ENCODE data around the gene LRRC70. TPM values are rescaled to one million over a fixed set of nuclear protein-coding genes. Genes with fewer than 3 reads are reported as not detected.

LRRC70 gene
- total RNA-seq, 1 donor from 2014 or later: 0.79 TPM

- no peak for DNase-seq (ENCODE audit: low spot score)
- Histone ChIP-seq H3K27ac (no peak overlapping the region), H3F3A (ENCODE audit: low read depth) (no peaks in the 10 kb centered on the region), H3K9me3 (ENCODE audit: low read depth) (no peaks in the 10 kb centered on the region), H3K4me2 (no peak overlapping the region), H4K20me1 (ENCODE audit: low read depth) (no peaks in the 10 kb centered on the region), H3K36me3 (peaks cover 9% of the 10 kb centered on the region), H3K4me1 (no peaks in the 10 kb centered on the region), H3K4me3 (no peak overlapping the region), H3K9ac (no peak overlapping the region), H2AFZ (replicated peaks) (no peak overlapping the region), H3K79me2 (ENCODE audit: low read depth) (no peaks in the 10 kb centered on the region), H3K27me3 (no peaks in the 10 kb centered on the region)
- Mint-ChIP-seq H3K4me1 (no peaks in the 10 kb centered on the region), H3K36me3 (peaks cover 19% of the 10 kb centered on the region), H3K4me3 (no peak overlapping the region), H3K27me3 (ENCODE audit: insufficient read depth, low read depth) (no peaks in the 10 kb centered on the region), H3K27ac (no peak overlapping the region), H3K9me3 (no peaks in the 10 kb centered on the region)
- no peak for TF ChIP-seq EZH2 (IDR thresholded peaks at IDR 0.05)
- TF ChIP-seq EZH2phosphoT487 (IDR thresholded peaks at IDR 0.05): no peak
- TF ChIP-seq, protein P1, sequence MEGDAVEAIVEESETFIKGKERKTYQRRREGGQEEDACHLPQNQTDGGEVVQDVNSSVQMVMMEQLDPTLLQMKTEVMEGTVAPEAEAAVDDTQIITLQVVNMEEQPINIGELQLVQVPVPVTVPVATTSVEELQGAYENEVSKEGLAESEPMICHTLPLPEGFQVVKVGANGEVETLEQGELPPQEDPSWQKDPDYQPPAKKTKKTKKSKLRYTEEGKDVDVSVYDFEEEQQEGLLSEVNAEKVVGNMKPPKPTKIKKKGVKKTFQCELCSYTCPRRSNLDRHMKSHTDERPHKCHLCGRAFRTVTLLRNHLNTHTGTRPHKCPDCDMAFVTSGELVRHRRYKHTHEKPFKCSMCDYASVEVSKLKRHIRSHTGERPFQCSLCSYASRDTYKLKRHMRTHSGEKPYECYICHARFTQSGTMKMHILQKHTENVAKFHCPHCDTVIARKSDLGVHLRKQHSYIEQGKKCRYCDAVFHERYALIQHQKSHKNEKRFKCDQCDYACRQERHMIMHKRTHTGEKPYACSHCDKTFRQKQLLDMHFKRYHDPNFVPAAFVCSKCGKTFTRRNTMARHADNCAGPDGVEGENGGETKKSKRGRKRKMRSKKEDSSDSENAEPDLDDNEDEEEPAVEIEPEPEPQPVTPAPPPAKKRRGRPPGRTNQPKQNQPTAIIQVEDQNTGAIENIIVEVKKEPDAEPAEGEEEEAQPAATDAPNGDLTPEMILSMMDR (IDR thresholded peaks at IDR 0.05): no peak
These were observed 10.9 kb downstream of the LRRC70 start for GRCh38 chr5:62589504-62589903.

DNA sequence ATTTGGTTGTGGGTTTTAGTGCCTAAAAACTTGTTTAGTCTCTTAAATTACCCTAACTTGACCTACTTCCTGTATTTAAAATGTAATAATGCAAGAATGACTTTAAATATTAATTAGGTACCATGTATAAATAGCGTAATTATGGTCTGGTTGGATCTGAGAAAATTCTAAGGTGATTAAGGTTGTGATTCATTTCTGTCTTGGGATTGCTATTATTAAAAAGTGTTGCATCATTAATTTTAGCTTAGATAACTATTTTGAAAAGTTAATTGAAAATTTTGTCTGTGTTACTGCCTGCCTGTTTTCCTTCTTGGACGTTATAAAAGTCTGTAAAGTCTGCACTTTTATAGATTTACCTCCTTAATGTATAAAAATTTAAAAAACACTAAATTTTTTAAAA is 11.8 kb downstream of the LRRC70 start:
- peaks cover 9% of the 10 kb centered on the region for H3K36me3 ChIP-seq
- H3K27ac ChIP-seq: no peak overlapping the region
- H3K4me3 Mint-ChIP-seq: no peak overlapping the region
- H3K27me3 ChIP-seq: no peaks in the 10 kb centered on the region
- no peak overlapping the region for H3K4me3 ChIP-seq
- no peaks in the 10 kb centered on the region for H3K27me3 Mint-ChIP-seq (ENCODE audit: insufficient read depth, low read depth)
- no peak overlapping the region for H3K4me2 ChIP-seq
- no peaks in the 10 kb centered on the region for H3F3A ChIP-seq (ENCODE audit: low read depth)
- H3K27ac Mint-ChIP-seq: no peak overlapping the region
- H3K9me3 ChIP-seq (ENCODE audit: low read depth): no peaks in the 10 kb centered on the region
- TF ChIP-seq EZH2 (IDR thresholded peaks at IDR 0.05) (no peak), EZH2phosphoT487 (IDR thresholded peaks at IDR 0.05) (no peak)
- TF ChIP-seq, protein P1 (IDR thresholded peaks at IDR 0.05): no peak
- no peaks in the 10 kb centered on the region for H3K9me3 Mint-ChIP-seq
- peaks cover 20% of the 10 kb centered on the region for H3K36me3 Mint-ChIP-seq
- H3K4me1 ChIP-seq: no peaks in the 10 kb centered on the region
- DNase-seq (ENCODE audit: low spot score): no peak
- H3K9ac ChIP-seq: no peak overlapping the region
- H3K4me1 Mint-ChIP-seq: no peaks in the 10 kb centered on the region
- H2AFZ ChIP-seq (replicated peaks): no peak overlapping the region
- H3K79me2 ChIP-seq (ENCODE audit: low read depth): no peaks in the 10 kb centered on the region
- no peaks in the 10 kb centered on the region for H4K20me1 ChIP-seq (ENCODE audit: low read depth)

DNA sequence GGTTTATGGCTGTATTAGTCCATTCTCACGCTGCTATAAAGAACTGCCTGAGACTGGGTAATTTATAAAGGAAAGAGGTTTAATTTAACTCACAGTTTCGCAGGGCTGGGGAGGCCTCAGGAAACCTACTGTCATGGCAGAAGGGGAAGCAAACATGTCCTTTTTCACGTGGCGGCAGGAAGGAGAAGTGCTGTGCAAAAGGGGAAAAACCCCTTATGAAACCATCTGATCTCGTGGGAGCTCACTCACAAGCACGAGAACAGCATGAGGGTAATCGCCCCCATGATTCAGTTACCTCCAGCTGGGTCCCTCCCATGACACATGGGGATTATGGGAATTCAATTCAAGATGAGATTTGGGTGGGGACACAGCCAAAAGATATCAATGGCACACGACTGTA is 13.9 kb downstream of the LRRC70 start:
- Histone ChIP-seq H3K27ac (no peak overlapping the region), H3K9me3 (ENCODE audit: low read depth) (no peaks in the 10 kb centered on the region), H3K36me3 (peaks cover 9% of the 10 kb centered on the region), H3K4me3 (no peak overlapping the region), H3K4me2 (no peak overlapping the region), H2AFZ (replicated peaks) (no peak overlapping the region), H3K27me3 (no peaks in the 10 kb centered on the region), H3K9ac (no peak overlapping the region), H3K79me2 (ENCODE audit: low read depth) (no peaks in the 10 kb centered on the region), H4K20me1 (ENCODE audit: low read depth) (no peaks in the 10 kb centered on the region), H3K4me1 (no peaks in the 10 kb centered on the region), H3F3A (ENCODE audit: low read depth) (no peaks in the 10 kb centered on the region)
- Mint-ChIP-seq H3K27me3 (ENCODE audit: insufficient read depth, low read depth) (no peaks in the 10 kb centered on the region), H3K4me3 (no peak overlapping the region), H3K36me3 (peaks cover 20% of the 10 kb centered on the region), H3K9me3 (no peaks in the 10 kb centered on the region), H3K4me1 (no peaks in the 10 kb centered on the region), H3K27ac (no peak overlapping the region)
- DNase-seq (ENCODE audit: low spot score): no peak
- no peak for TF ChIP-seq EZH2phosphoT487 (IDR thresholded peaks at IDR 0.05)
- no peak for TF ChIP-seq EZH2 (IDR thresholded peaks at IDR 0.05)
- TF ChIP-seq, protein P1 (IDR thresholded peaks at IDR 0.05): no peak

All from neural progenitor cell (in vitro differentiated cells).